ENCODE data around the gene CLEC18A. TPM values are rescaled to one million over a fixed set of nuclear protein-coding genes. Genes with fewer than 3 reads are reported as not detected.

The CLEC18A gene
- total and polyA plus RNA-seq, 2 of the 8 experiments (the other 6 are each of a cell fraction or from before 2014, with no cell fraction given), result 1.3 to 1.4 TPM

DNA sequence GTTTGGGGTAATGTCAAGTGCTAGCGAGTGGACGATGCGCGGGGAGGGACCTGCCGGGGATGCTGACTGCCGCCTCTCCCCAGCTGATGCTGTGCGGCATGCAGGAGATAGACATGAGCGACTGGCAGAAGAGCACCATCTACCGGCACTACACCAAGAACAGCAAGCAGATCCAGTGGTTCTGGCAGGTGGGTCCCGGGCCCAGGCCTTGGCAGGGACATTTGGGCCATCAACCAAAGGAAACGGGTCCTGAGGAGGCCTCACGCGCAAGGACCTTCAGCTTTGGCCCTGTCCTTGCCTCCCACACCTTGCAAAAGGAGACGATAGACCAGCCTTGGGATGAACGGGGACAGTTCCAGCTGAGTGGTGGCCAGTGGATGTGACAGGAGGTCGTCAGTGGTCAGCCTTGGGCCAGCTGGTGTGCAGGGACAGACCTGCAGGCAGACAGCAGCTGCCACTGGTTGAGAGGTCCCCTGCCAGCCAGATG is 13.6 kb upstream of the CLEC18A start:
- no peak for FAIRE-seq
- DNase-seq (ENCODE audit: low read depth in 1 of 2, low spot score in 2 of 2), result no peak
- Histone ChIP-seq H2AK5ac (ENCODE audit: low read depth, low read length) (no peak overlapping the region), H2BK12ac (ENCODE audit: low read depth, low read length) (no peak overlapping the region), H2BK15ac (ENCODE audit: low read length) (no peak overlapping the region), H3K18ac (ENCODE audit: extremely low read depth, low read length) (no peak overlapping the region), H2BK120ac (replicated peaks; ENCODE audit: low read depth, low read length) (no peak overlapping the region), H3K4me1 (replicated peaks in 1 of 4; ENCODE audit: control insufficient read depth in 3 of 4, insufficient read depth in 4 of 4, low read length in 3 of 4) (no peaks in the 10 kb centered on the region; a peak in 2 of 7 replicates), H3K23ac (ENCODE audit: insufficient read length) (no peak overlapping the region), H4K20me1 (replicated peaks in 1 of 2; ENCODE audit: control insufficient read depth in 1 of 2, insufficient read depth in 2 of 2, low read length in 2 of 2) (peaks cover 0 to 1% of the 10 kb centered on the region in 2 experiments), H3K27ac (ENCODE audit: low read depth, low read length) (no peak overlapping the region), H2AFZ (ENCODE audit: low read length) (no peak overlapping the region), H3K79me1 (ENCODE audit: low read depth, low read length) (no peaks in the 10 kb centered on the region; the same call in 1 of the 2 replicates), H3K56ac (replicated peaks; ENCODE audit: insufficient read length, low read depth, low read length) (no peak overlapping the region), H3K27me3 (replicated peaks in 1 of 4; ENCODE audit: control insufficient read depth in 3 of 4, extremely low read depth in 1 of 4, insufficient read depth in 3 of 4, low read length in 3 of 4) (no peaks in the 10 kb centered on the region), H3K14ac (ENCODE audit: insufficient read length) (no peak overlapping the region), H3K79me2 (ENCODE audit: control insufficient read depth in 1 of 2, insufficient read depth in 2 of 2, low read length in 2 of 2) (no peaks in the 10 kb centered on the region), H4K8ac (ENCODE audit: extremely low read depth, insufficient read depth, low read length) (no peak overlapping the region), H2BK20ac (ENCODE audit: low read length) (no peak overlapping the region), H3K4ac (replicated peaks; ENCODE audit: insufficient read length, low read depth, low read length) (no peak overlapping the region), H3K9ac (replicated peaks in 1 of 4; ENCODE audit: extremely low read depth in 1 of 4, low read depth in 3 of 4, low read length in 3 of 4) (no peak overlapping the region), H3K23me2 (ENCODE audit: low read depth, low read length) (no peaks in the 10 kb centered on the region), H3K36me3 (ENCODE audit: control insufficient read depth in 2 of 4, insufficient read depth in 4 of 4, low read length in 3 of 4) (peaks cover 2 to 20% (median 7%) of the 10 kb centered on the region in 4 experiments; a peak in 5 of 8 replicates), H3K4me2 (ENCODE audit: insufficient read depth in 1 of 2, low read depth in 2 of 2, low read length in 2 of 2) (no peak overlapping the region), H2BK5ac (ENCODE audit: low read depth, low read length) (no peak overlapping the region), H3K4me3 (ENCODE audit: extremely low read depth in 1 of 4, insufficient read depth in 2 of 4, low read depth in 3 of 4, low read length in 4 of 4) (no peak overlapping the region), H4K91ac (replicated peaks; ENCODE audit: insufficient read length, low read length) (no peak overlapping the region), H4K5ac (ENCODE audit: insufficient read length, low read depth, low read length) (no peak overlapping the region), H3K9me3 (ENCODE audit: insufficient read depth in 2 of 2, low read depth in 1 of 2, low read length in 1 of 2) (no peaks in the 10 kb centered on the region)
- 89% methylated on average over 16 of the region's 16 CpGs; no CpG with 5 or more reads in 1 of the 2 experiments for WGBS, 2 experiments (ENCODE audit: extremely low coverage in 1 of 2, insufficient coverage in 1 of 2, insufficient read length in 1 of 2, insufficient replicate concordance in 2 of 2, low coverage in 1 of 2, low lambda C conversion rate in 2 of 2, missing lambda C conversion rate in 1 of 2)
- CTCF ChIA-PET (ENCODE audit: partially characterized antibody), result interaction anchor here (0.9 to 4.8 kb wide), 3 partner anchors 21 to 214 kb away, joined by 3 to 27 read pairs (median 3); no protein-coding TSS in a partner anchor
- POLR2A ChIA-PET (ENCODE audit: partially characterized antibody), result no interaction called here
- TF ChIP-seq EGR1 (IDR thresholded peaks at IDR 0.05; ENCODE audit: borderline replicate concordance, low read depth, low read length) (no peak), CREB1 (IDR thresholded peaks at IDR 0.05) (no peak), TBP (IDR thresholded peaks at IDR 0.05; ENCODE audit: low read depth, low read length) (no peak), CHD2 (IDR thresholded peaks at IDR 0.05; ENCODE audit: low read length) (no peak), KDM5A (IDR thresholded peaks at IDR 0.05; ENCODE audit: low read length) (no peak), CBX5 (IDR thresholded peaks at IDR 0.05; ENCODE audit: low read depth, low read length) (no peak), FOSL1 (IDR thresholded peaks at IDR 0.05; ENCODE audit: insufficient read depth, low read depth, low read length) (no peak), RXRA (IDR thresholded peaks at IDR 0.05; ENCODE audit: insufficient read depth, low read depth, low read length) (no peak), CTBP2 (IDR thresholded peaks at IDR 0.05; ENCODE audit: borderline replicate concordance, insufficient read depth, insufficient read length, low read length) (no peak), HDAC6 (IDR thresholded peaks at IDR 0.05; ENCODE audit: low read depth, low read length) (no peak), RFX5 (IDR thresholded peaks at IDR 0.05; ENCODE audit: borderline replicate concordance, low read depth, low read length) (no peak)
- TF ChIP-seq, protein P1, sequence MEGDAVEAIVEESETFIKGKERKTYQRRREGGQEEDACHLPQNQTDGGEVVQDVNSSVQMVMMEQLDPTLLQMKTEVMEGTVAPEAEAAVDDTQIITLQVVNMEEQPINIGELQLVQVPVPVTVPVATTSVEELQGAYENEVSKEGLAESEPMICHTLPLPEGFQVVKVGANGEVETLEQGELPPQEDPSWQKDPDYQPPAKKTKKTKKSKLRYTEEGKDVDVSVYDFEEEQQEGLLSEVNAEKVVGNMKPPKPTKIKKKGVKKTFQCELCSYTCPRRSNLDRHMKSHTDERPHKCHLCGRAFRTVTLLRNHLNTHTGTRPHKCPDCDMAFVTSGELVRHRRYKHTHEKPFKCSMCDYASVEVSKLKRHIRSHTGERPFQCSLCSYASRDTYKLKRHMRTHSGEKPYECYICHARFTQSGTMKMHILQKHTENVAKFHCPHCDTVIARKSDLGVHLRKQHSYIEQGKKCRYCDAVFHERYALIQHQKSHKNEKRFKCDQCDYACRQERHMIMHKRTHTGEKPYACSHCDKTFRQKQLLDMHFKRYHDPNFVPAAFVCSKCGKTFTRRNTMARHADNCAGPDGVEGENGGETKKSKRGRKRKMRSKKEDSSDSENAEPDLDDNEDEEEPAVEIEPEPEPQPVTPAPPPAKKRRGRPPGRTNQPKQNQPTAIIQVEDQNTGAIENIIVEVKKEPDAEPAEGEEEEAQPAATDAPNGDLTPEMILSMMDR (IDR thresholded peaks at IDR 0.05; ENCODE audit: control extremely low read depth in 1 of 3, insufficient read depth in 1 of 3, low read depth in 1 of 3, low read length in 3 of 3), result peak; percentile 37 to 42 (median 42)

Measured in H1 (cell line).